HepG2 (cell line): ENCODE data around the gene GPR162. TPM values are rescaled to one million over a fixed set of nuclear protein-coding genes. Genes with fewer than 3 reads are reported as not detected.

Source experiments
- ADNP ChIP-seq: sonication (generic); formaldehyde crosslinking; IDR thresholded peaks from 2 replicates; pipeline ENCODE4 v1.4.0; 2020; ENCODE audit warnings: missing genetic modification reagents
- CHD2 ChIP-seq: IDR thresholded peaks from 2 replicates; pipeline ENCODE4 v1.6.1; 2011; ENCODE audit warnings: low read depth, low read length, improper control_type of control experiment
- DPF2 ChIP-seq: sonication (generic); formaldehyde crosslinking; IDR thresholded peaks from 2 replicates; pipeline ENCODE4 v1.4.0; 2020; ENCODE audit warnings: mild to moderate bottlenecking, low read depth, missing genetic modification reagents, borderline replicate concordance
- GTF2F1 ChIP-seq: fragments of 150-350 bp; IDR thresholded peaks from 2 replicates; pipeline ENCODE4 v1.6.1; 2014; ENCODE audit warnings: low read length
- HNRNPK ChIP-seq: fragments of 200-400 bp; formaldehyde crosslinking; IDR thresholded peaks from 2 replicates; pipeline ENCODE4 v1.6.1; 2018; ENCODE audit warnings: low read length, low read depth, moderate library complexity, mild to moderate bottlenecking; ENCODE audit not compliant: poor library complexity, severe bottlenecking
- HNRNPUL1 ChIP-seq: fragments of 200-400 bp; formaldehyde crosslinking; IDR thresholded peaks from 2 replicates; pipeline ENCODE4 v1.6.1; 2017; ENCODE audit warnings: low read depth, mild to moderate bottlenecking, low read length, moderate library complexity
- IRF2 ChIP-seq: IDR thresholded peaks from 2 replicates; pipeline ENCODE4 v1.6.1; 2018; ENCODE audit warnings: missing genetic modification reagents, missing compliant biosample characterization
- MEIS2 ChIP-seq: sonication (generic); formaldehyde crosslinking; IDR thresholded peaks from 2 replicates; pipeline ENCODE4 v1.9.0; 2021; ENCODE audit warnings: mild to moderate bottlenecking, missing genetic modification reagents
- NFKBIZ ChIP-seq: IDR thresholded peaks from 2 replicates; pipeline ENCODE4 v1.6.1; 2018; ENCODE audit warnings: missing genetic modification reagents, missing compliant biosample characterization
- PAWR ChIP-seq: sonication (generic); formaldehyde crosslinking; IDR thresholded peaks from 2 replicates; pipeline ENCODE4 v1.4.0; 2020; ENCODE audit warnings: missing genetic modification reagents, mild to moderate bottlenecking, borderline replicate concordance
- RARG ChIP-seq: sonication (generic); formaldehyde crosslinking; IDR thresholded peaks from 2 replicates; pipeline ENCODE4 v1.4.0; 2020; ENCODE audit warnings: low read depth, mild to moderate bottlenecking, missing genetic modification reagents
- SRF ChIP-seq: IDR thresholded peaks from 2 replicates; pipeline ENCODE4 v1.6.1; 2011; ENCODE audit warnings: mild to moderate bottlenecking, low read depth, low read length, moderate library complexity
- ZFP36 ChIP-seq: fragments of 150-350 bp; IDR thresholded peaks from 2 replicates; pipeline ENCODE4 v1.6.1; 2018; ENCODE audit warnings: borderline replicate concordance, low read length, low read depth; ENCODE audit not compliant: partially characterized antibody
- ZIK1 ChIP-seq: sonication (generic); formaldehyde crosslinking; IDR thresholded peaks from 2 replicates; pipeline ENCODE4 v1.5.0; 2020; ENCODE audit warnings: mild to moderate bottlenecking, low read depth, missing genetic modification reagents, borderline replicate concordance
- ZNF235 ChIP-seq: sonication (generic); formaldehyde crosslinking; IDR thresholded peaks from 2 replicates; pipeline ENCODE4 v1.8.1; 2023; ENCODE audit warnings: mild to moderate bottlenecking, missing genetic modification reagents, borderline replicate concordance
- ZNF496 ChIP-seq: sonication (generic); formaldehyde crosslinking; IDR thresholded peaks from 2 replicates; pipeline ENCODE4 v1.8.1; 2023; ENCODE audit warnings: mild to moderate bottlenecking, moderate library complexity, missing genetic modification reagents; ENCODE audit not compliant: insufficient replicate concordance
- ZNF546 ChIP-seq: sonication (generic); formaldehyde crosslinking; conservative IDR thresholded peaks from 2 replicates; pipeline ENCODE4 v1.8.1; 2023; ENCODE audit warnings: mild to moderate bottlenecking, missing genetic modification reagents
- ZNF589 ChIP-seq: sonication (generic); formaldehyde crosslinking; conservative IDR thresholded peaks from 2 replicates; pipeline ENCODE4 v1.8.0; 2022; ENCODE audit warnings: mild to moderate bottlenecking, moderate library complexity, missing genetic modification reagents
- ZNF614 ChIP-seq: IDR thresholded peaks from 2 replicates; pipeline ENCODE4 v1.6.1; 2018; ENCODE audit warnings: missing biosample characterization, missing genetic modification reagents, inconsistent platforms, borderline replicate concordance
- ZNF878 ChIP-seq: sonication (generic); formaldehyde crosslinking; IDR thresholded peaks from 2 replicates; pipeline ENCODE4 v1.8.1; 2023; ENCODE audit warnings: mild to moderate bottlenecking, missing genetic modification reagents, moderate library complexity
- polyA plus RNA-seq, 8 experiments: library from polyadenylated mRNA; depleted of rRNA in 3 of 8; stranded (reverse) in 7 of 8; unstranded in 1 of 8; fragments of >200 nt; fragmentation: Illumina TruSeq in 4 of 8; extraction: Trizol in 4 of 8; gene quantifications; 2 replicates each; pipeline versions ENCODE4 v1.2.1 to v1.2.3, GENCODE V29; 2011 to 2016; ENCODE audit warnings: low read depth in 4 of 8, missing spikeins in 1 of 8, mixed read lengths in 1 of 8; ENCODE audit not compliant: insufficient read depth in 1 of 8
- total RNA-seq, 5 experiments: library from RNA; depleted of rRNA; stranded (reverse); fragments of >200 nt; fragmentation: Illumina TruSeq; extraction: Trizol; gene quantifications; 2 replicates each; pipeline ENCODE4 v1.2.3, GENCODE V29; 2016; ENCODE audit warnings: low read depth in 1 of 5
- TF ChIP-seq, protein P1 (sequence below): IDR thresholded peaks from 2 replicates; pipeline ENCODE4 v1.6.1; 2016; ENCODE audit warnings: low read depth, borderline replicate concordance
- TF ChIP-seq, protein P2 (sequence below): sonication (generic); formaldehyde crosslinking; IDR thresholded peaks from 2 replicates; pipeline ENCODE4 v1.4.0; 2020; ENCODE audit warnings: mild to moderate bottlenecking, missing genetic modification reagents
- TF ChIP-seq, protein P3 (sequence below): sonication (generic); formaldehyde crosslinking; IDR thresholded peaks from 2 replicates; pipeline ENCODE4 v1.8.1; 2023; ENCODE audit warnings: missing genetic modification reagents, mild to moderate bottlenecking, borderline replicate concordance
- TF ChIP-seq, protein P4 (sequence below): sonication (generic); formaldehyde crosslinking; conservative IDR thresholded peaks from 2 replicates; pipeline ENCODE4 v1.4.0; 2020; ENCODE audit warnings: missing genetic modification reagents
- TF ChIP-seq, protein P5 (sequence below): sonication (generic); formaldehyde crosslinking; IDR thresholded peaks from 2 replicates; pipeline ENCODE4 v1.8.0; 2022; ENCODE audit warnings: missing genetic modification reagents, mild to moderate bottlenecking, borderline replicate concordance

The GPR162 gene
- total and polyA plus RNA-seq, 2 of the 13 experiments (the other 11 are each of a cell fraction or from before 2014, with no cell fraction given) = 0.08 TPM; not detected in 1

DNA sequence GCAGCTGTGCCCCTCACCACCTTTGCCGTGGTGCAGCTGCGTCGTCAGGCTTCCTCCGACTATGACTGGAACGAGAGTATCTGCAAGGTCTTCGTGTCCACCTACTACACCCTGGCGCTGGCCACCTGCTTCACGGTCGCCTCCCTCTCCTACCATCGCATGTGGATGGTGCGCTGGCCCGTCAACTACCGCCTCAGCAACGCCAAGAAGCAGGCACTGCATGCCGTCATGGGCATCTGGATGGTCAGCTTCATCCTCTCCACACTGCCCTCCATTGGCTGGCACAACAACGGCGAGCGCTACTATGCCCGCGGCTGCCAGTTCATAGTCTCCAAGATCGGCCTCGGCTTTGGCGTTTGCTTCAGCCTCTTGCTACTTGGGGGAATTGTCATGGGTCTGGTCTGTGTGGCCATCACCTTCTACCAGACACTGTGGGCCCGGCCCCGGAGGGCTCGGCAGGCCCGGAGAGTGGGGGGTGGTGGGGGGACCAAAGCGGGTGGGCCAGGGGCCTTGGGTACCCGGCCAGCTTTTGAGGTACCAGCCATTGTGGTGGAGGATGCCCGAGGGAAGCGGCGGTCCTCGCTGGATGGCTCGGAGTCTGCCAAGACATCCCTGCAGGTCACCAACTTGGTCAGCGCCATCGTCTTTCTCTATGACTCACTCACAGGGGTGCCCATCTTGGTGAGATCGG is 2.6 kb downstream of the GPR162 start (continued):
- TF ChIP-seq DPF2 (CRISPR knock-in tag) (no peak), ZNF878 (CRISPR knock-in tag) (no peak), ZIK1 (no peak), HNRNPK (no peak), MEIS2 (CRISPR knock-in tag) (no peak), ADNP (CRISPR knock-in tag) (no peak), ZNF589 (CRISPR knock-in tag) (no peak), ZFP36 (no peak), HNRNPUL1 (no peak), GTF2F1 (no peak), CHD2 (no peak), ZNF546 (CRISPR knock-in tag) (no peak), IRF2 (no peak), NFKBIZ (CRISPR knock-in tag) (no peak), ZNF614 (CRISPR knock-in tag) (no peak), SRF (no peak), ZNF496 (CRISPR knock-in tag) (no peak), ZNF235 (CRISPR knock-in tag) (no peak), PAWR (CRISPR knock-in tag) (no peak), RARG (CRISPR knock-in tag) (no peak)
- TF ChIP-seq, protein P1, sequence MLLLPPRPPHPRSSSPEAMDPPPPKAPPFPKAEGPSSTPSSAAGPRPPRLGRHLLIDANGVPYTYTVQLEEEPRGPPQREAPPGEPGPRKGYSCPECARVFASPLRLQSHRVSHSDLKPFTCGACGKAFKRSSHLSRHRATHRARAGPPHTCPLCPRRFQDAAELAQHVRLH (CRISPR knock-in tag) = no peak
- TF ChIP-seq, protein P2, sequence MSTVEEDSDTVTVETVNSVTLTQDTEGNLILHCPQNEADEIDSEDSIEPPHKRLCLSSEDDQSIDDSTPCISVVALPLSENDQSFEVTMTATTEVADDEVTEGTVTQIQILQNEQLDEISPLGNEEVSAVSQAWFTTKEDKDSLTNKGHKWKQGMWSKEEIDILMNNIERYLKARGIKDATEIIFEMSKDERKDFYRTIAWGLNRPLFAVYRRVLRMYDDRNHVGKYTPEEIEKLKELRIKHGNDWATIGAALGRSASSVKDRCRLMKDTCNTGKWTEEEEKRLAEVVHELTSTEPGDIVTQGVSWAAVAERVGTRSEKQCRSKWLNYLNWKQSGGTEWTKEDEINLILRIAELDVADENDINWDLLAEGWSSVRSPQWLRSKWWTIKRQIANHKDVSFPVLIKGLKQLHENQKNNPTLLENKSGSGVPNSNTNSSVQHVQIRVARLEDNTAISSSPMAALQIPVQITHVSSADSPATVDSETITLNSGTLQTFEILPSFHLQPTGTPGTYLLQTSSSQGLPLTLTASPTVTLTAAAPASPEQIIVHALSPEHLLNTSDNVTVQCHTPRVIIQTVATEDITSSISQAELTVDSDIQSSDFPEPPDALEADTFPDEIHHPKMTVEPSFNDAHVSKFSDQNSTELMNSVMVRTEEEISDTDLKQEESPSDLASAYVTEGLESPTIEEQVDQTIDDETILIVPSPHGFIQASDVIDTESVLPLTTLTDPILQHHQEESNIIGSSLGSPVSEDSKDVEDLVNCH (CRISPR knock-in tag) = no peak
- TF ChIP-seq, protein P3, sequence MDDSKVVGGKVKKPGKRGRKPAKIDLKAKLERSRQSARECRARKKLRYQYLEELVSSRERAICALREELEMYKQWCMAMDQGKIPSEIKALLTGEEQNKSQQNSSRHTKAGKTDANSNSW (CRISPR knock-in tag) = no peak
- TF ChIP-seq, protein P4, sequence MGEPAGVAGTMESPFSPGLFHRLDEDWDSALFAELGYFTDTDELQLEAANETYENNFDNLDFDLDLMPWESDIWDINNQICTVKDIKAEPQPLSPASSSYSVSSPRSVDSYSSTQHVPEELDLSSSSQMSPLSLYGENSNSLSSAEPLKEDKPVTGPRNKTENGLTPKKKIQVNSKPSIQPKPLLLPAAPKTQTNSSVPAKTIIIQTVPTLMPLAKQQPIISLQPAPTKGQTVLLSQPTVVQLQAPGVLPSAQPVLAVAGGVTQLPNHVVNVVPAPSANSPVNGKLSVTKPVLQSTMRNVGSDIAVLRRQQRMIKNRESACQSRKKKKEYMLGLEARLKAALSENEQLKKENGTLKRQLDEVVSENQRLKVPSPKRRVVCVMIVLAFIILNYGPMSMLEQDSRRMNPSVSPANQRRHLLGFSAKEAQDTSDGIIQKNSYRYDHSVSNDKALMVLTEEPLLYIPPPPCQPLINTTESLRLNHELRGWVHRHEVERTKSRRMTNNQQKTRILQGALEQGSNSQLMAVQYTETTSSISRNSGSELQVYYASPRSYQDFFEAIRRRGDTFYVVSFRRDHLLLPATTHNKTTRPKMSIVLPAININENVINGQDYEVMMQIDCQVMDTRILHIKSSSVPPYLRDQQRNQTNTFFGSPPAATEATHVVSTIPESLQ (CRISPR knock-in tag) = no peak
- TF ChIP-seq, protein P5, sequence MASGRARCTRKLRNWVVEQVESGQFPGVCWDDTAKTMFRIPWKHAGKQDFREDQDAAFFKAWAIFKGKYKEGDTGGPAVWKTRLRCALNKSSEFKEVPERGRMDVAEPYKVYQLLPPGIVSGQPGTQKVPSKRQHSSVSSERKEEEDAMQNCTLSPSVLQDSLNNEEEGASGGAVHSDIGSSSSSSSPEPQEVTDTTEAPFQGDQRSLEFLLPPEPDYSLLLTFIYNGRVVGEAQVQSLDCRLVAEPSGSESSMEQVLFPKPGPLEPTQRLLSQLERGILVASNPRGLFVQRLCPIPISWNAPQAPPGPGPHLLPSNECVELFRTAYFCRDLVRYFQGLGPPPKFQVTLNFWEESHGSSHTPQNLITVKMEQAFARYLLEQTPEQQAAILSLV (CRISPR knock-in tag) = no peak
